ENCODE measurements around the gene SAXO1. TPM values are rescaled to one million over a fixed set of nuclear protein-coding genes. Genes with fewer than 3 reads are reported as not detected.
"Not testable (repeated sequence)": the region's sequence is repeated elsewhere in the genome, so short reads cannot be mapped to it uniquely, and the experiment has no call there.

The SAXO1 gene
- total RNA-seq, 1 donor from 2014 or later: 0.09 TPM

- Histone ChIP-seq H3K4me2 (no peak overlapping the region), H3K27ac (no peak overlapping the region), H3K36me3 (no peaks in the 10 kb centered on the region), H3K4me1 (no peaks in the 10 kb centered on the region), H4K20me1 (ENCODE audit: low read depth) (no peaks in the 10 kb centered on the region), H3K4me3 (no peak overlapping the region), H3K9me3 (ENCODE audit: low read depth) (no peaks in the 10 kb centered on the region), H3K27me3 (no peaks in the 10 kb centered on the region), H3K9ac (no peak overlapping the region), H2AFZ (replicated peaks) (no peak overlapping the region), H3F3A (ENCODE audit: low read depth) (no peaks in the 10 kb centered on the region), H3K79me2 (ENCODE audit: low read depth) (no peaks in the 10 kb centered on the region)
- Mint-ChIP-seq H3K27me3 (ENCODE audit: insufficient read depth, low read depth) (peaks cover 5% of the 10 kb centered on the region), H3K9me3 (peaks cover 2% of the 10 kb centered on the region), H3K36me3 (no peaks in the 10 kb centered on the region), H3K4me1 (peaks cover 2% of the 10 kb centered on the region), H3K27ac (no peak overlapping the region), H3K4me3 (no peak overlapping the region)
- DNase-seq (ENCODE audit: low spot score): no peak
- no peak for TF ChIP-seq EZH2phosphoT487 (IDR thresholded peaks at IDR 0.05)
- TF ChIP-seq CTCF (IDR thresholded peaks at IDR 0.05): no peak
These were observed 9.9 kb downstream of the SAXO1 start for GRCh38 chr9:19023078-19023477.

GRCh38 chr9:19022206-19022605, 10.8 kb downstream of the SAXO1 start:
- H3K36me3 Mint-ChIP-seq: no peaks in the 10 kb centered on the region
- H3K9ac ChIP-seq: no peak overlapping the region
- no peak for DNase-seq (ENCODE audit: low spot score)
- no peaks in the 10 kb centered on the region for H4K20me1 ChIP-seq (ENCODE audit: low read depth)
- no peak overlapping the region for H3K27ac ChIP-seq
- no peaks in the 10 kb centered on the region for H3K36me3 ChIP-seq
- no peaks in the 10 kb centered on the region for H3F3A ChIP-seq (ENCODE audit: low read depth)
- H3K4me2 ChIP-seq: no peak overlapping the region
- H3K4me3 ChIP-seq: no peak overlapping the region
- peaks cover 2% of the 10 kb centered on the region for H3K4me1 Mint-ChIP-seq
- no peaks in the 10 kb centered on the region for H3K27me3 ChIP-seq
- H3K4me3 Mint-ChIP-seq: no peak overlapping the region
- no peaks in the 10 kb centered on the region for H3K4me1 ChIP-seq
- TF ChIP-seq EZH2 (IDR thresholded peaks at IDR 0.05): no peak
- TF ChIP-seq CTCF (IDR thresholded peaks at IDR 0.05): no peak
- TF ChIP-seq EZH2phosphoT487 (IDR thresholded peaks at IDR 0.05): no peak
- H3K79me2 ChIP-seq (ENCODE audit: low read depth): no peaks in the 10 kb centered on the region
- no peak overlapping the region for H3K27ac Mint-ChIP-seq
- H3K9me3 Mint-ChIP-seq: peaks cover 2% of the 10 kb centered on the region
- peaks cover 5% of the 10 kb centered on the region for H3K27me3 Mint-ChIP-seq (ENCODE audit: insufficient read depth, low read depth)
- H3K9me3 ChIP-seq (ENCODE audit: low read depth): no peaks in the 10 kb centered on the region
- H2AFZ ChIP-seq (replicated peaks): no peak overlapping the region

GRCh38 chr9:19021649-19022048, 11.4 kb downstream of the SAXO1 start:
- H3K27ac ChIP-seq; H3K27me3 ChIP-seq; H3K4me1 Mint-ChIP-seq; H3K27me3 Mint-ChIP-seq (ENCODE audit: insufficient read depth, low read depth); H3K36me3 Mint-ChIP-seq; H3K9ac ChIP-seq; H4K20me1 ChIP-seq (ENCODE audit: low read depth); H3K4me2 ChIP-seq; H3K4me3 ChIP-seq; H3K4me1 ChIP-seq; DNase-seq (ENCODE audit: low spot score); H3K9me3 ChIP-seq (ENCODE audit: low read depth); H3K9me3 Mint-ChIP-seq; H3K27ac Mint-ChIP-seq; H3K4me3 Mint-ChIP-seq; H3K36me3 ChIP-seq; H3F3A ChIP-seq (ENCODE audit: low read depth); H2AFZ ChIP-seq (replicated peaks); H3K79me2 ChIP-seq (ENCODE audit: low read depth): not testable (repeated sequence)

GRCh38 chr9:19020886-19021455, 12.0 kb downstream of the SAXO1 start:
- Histone ChIP-seq H3K9me3 (ENCODE audit: low read depth) (no peaks in the 10 kb centered on the region), H3K36me3 (no peaks in the 10 kb centered on the region), H3K27me3 (no peaks in the 10 kb centered on the region), H3K4me2 (no peak overlapping the region), H3K79me2 (ENCODE audit: low read depth) (no peaks in the 10 kb centered on the region), H3K27ac (no peak overlapping the region), H3K9ac (no peak overlapping the region), H3K4me3 (no peak overlapping the region), H4K20me1 (ENCODE audit: low read depth) (no peaks in the 10 kb centered on the region), H3F3A (ENCODE audit: low read depth) (no peaks in the 10 kb centered on the region), H3K4me1 (no peaks in the 10 kb centered on the region), H2AFZ (replicated peaks) (no peak overlapping the region)
- no peak overlapping the region for H3K27ac Mint-ChIP-seq
- no peaks in the 10 kb centered on the region for H3K36me3 Mint-ChIP-seq
- DNase-seq (ENCODE audit: low spot score): no peak
- H3K4me3 Mint-ChIP-seq: no peak overlapping the region
- H3K27me3 Mint-ChIP-seq (ENCODE audit: insufficient read depth, low read depth): no peaks in the 10 kb centered on the region
- H3K9me3 Mint-ChIP-seq: no peaks in the 10 kb centered on the region
- H3K4me1 Mint-ChIP-seq: peaks cover 2% of the 10 kb centered on the region
- TF ChIP-seq EZH2 (IDR thresholded peaks at IDR 0.05): no peak
- TF ChIP-seq EZH2phosphoT487 (IDR thresholded peaks at IDR 0.05): no peak
- TF ChIP-seq CTCF (IDR thresholded peaks at IDR 0.05): no peak

Data from neural progenitor cell (in vitro differentiated cells).